ENCODE data around the gene SYCP2.

Gene SYCP2

GRCh38 chr20:59944726-59945125, 11.3 kb upstream of the SYCP2 start:
- DNase-seq = no peak

- DNase-seq = no peak
These were observed 8.8 kb upstream of the SYCP2 start for GRCh38 chr20:59942245-59942644.

- no peak for DNase-seq
These were observed 7.5 kb upstream of the SYCP2 start for GRCh38 chr20:59940956-59941294.

- DNase-seq = peak; percentile 87 to 89
These were observed 6.9 kb upstream of the SYCP2 start, which contains the start of the genes FAM217B and PPP1R3D for GRCh38 chr20:59940129-59940955. Gene FAM217B (plus strand): TSS chr20:59940389. CDS start chr20:59943944, 3,555 bp downstream. Gene PPP1R3D (minus strand): TSS chr20:59940305. CDS start chr20:59939931, 374 bp downstream.

- no peak for DNase-seq
These were observed 6.4 kb upstream of the SYCP2 start for GRCh38 chr20:59939879-59940128.

- DNase-seq = no peak
These were observed 5.8 kb upstream of the SYCP2 start for GRCh38 chr20:59939052-59939878.

- DNase-seq = no peak
These were observed 5.2 kb upstream of the SYCP2 start for GRCh38 chr20:59938696-59939051.

GRCh38 chr20:59938221-59938620, 4.8 kb upstream of the SYCP2 start:
- DNase-seq = no peak

- DNase-seq = no peak
These were observed 3.7 kb upstream of the SYCP2 start for GRCh38 chr20:59937150-59937549.

GRCh38 chr20:59936409-59936808, 3.0 kb upstream of the SYCP2 start:
- no peak for DNase-seq

GRCh38 chr20:59935457-59936185, 2.2 kb upstream of the SYCP2 start:
- no peak for DNase-seq

GRCh38 chr20:59933849-59934585, 580 bp upstream of the SYCP2 start:
- peak; percentile 74 to 78 for DNase-seq

- DNase-seq = no peak
These were observed 681 bp downstream of the SYCP2 start for GRCh38 chr20:59932616-59933295.

- DNase-seq = no peak
These were observed 1.7 kb downstream of the SYCP2 start for GRCh38 chr20:59931511-59932312.

- DNase-seq = no peak
These were observed 7.5 kb downstream of the SYCP2 start for GRCh38 chr20:59925899-59926298.

GRCh38 chr20:59925359-59925758, 8.1 kb downstream of the SYCP2 start:
- DNase-seq = no peak

GRCh38 chr20:59923514-59923913, 9.9 kb downstream of the SYCP2 start:
- DNase-seq = no peak

- no peak for DNase-seq
These were observed 12.5 kb downstream of the SYCP2 start for GRCh38 chr20:59920944-59921343.

- no peak for DNase-seq
These were observed 20.8 kb downstream of the SYCP2 start for GRCh38 chr20:59912609-59913008.

GRCh38 chr20:59911041-59911440, 22.4 kb downstream of the SYCP2 start:
- DNase-seq = no peak

GRCh38 chr20:59908855-59909254, 24.6 kb downstream of the SYCP2 start:
- no peak for DNase-seq
